Suprapubic skin (tissue), 4 donors: ENCODE results near the gene OR2A2. TPM values are rescaled to one million over a fixed set of nuclear protein-coding genes. Genes with fewer than 3 reads are reported as not detected.

ENCODE experiments used
- DNase-seq, 2 donors: peaks; one replicate each; pipeline ENCODE4 v3.0.0-alpha.2; 2019; ENCODE audit warnings: low spot score in 2 of 2
- H3K27ac ChIP-seq: fragments of 200-600 bp; sonication (generic); one replicate; pipeline ENCODE4 v1.5.1; 2019
- H3K27me3 ChIP-seq: fragments of 200-600 bp; sonication (generic); one replicate; pipeline ENCODE4 v1.5.1; 2019
- H3K36me3 ChIP-seq: fragments of 200-600 bp; sonication (generic); one replicate; pipeline ENCODE4 v1.5.1; 2019
- H3K4me1 ChIP-seq: fragments of 200-600 bp; sonication (generic); one replicate; pipeline ENCODE4 v1.5.1; 2019
- H3K4me3 ChIP-seq: fragments of 200-600 bp; sonication (generic); one replicate; pipeline ENCODE4 v1.5.1; 2019; ENCODE audit warnings: mild to moderate bottlenecking
- H3K9me3 ChIP-seq: fragments of 200-600 bp; sonication (generic); one replicate; pipeline ENCODE4 v1.5.1; 2019
- CTCF ChIP-seq, 2 donors: fragments of 200-600 bp in 1 of 2; fragments of 450-650 bp in 1 of 2; sonication (generic) in 1 of 2; IDR thresholded peaks; one replicate each; pipeline ENCODE4 v1.5.1; 2016 to 2019; ENCODE audit warnings: antibody characterized with exemption in 2 of 2, mild to moderate bottlenecking in 1 of 2, moderate library complexity in 1 of 2
- EP300 ChIP-seq: sonication (generic); formaldehyde crosslinking; IDR thresholded peaks from one replicate; pipeline ENCODE4 v1.6.1; 2017; ENCODE audit warnings: antibody characterized with exemption
- POLR2A ChIP-seq, 2 donors: fragments of 450-650 bp; IDR thresholded peaks; one replicate each; pipeline ENCODE4 v1.6.1; 2017; ENCODE audit warnings: antibody characterized with exemption in 2 of 2, mild to moderate bottlenecking in 2 of 2, moderate library complexity in 2 of 2
- POLR2AphosphoS5 ChIP-seq, 3 donors: sonication (generic); formaldehyde crosslinking; IDR thresholded peaks; one replicate each; pipeline ENCODE4 v1.6.1; 2017; ENCODE audit warnings: antibody characterized with exemption in 3 of 3
- WGBS: methylation state at CpG from one replicate; pipeline ENCODE4 v1.1.5; 2018; 5-methylcytosine and 5-hydroxymethylcytosine counted together
- total RNA-seq, 4 donors: library from RNA; depleted of rRNA; stranded (reverse); fragments of >200 nt; gene quantifications; one replicate each; pipeline ENCODE4 v1.1.0, GENCODE V29; 2016

Gene OR2A2
- not detected for total RNA-seq

- H3K4me3 ChIP-seq = no peak within 1 kb of the TSS
- no peaks in the 10 kb centered on the region for H3K4me1 ChIP-seq
- no peak within 1 kb of the TSS for H3K27ac ChIP-seq
- H3K9me3 ChIP-seq = no peaks in the 10 kb centered on the region
- H3K27me3 ChIP-seq = no peaks in the 10 kb centered on the region
- no peak for TF ChIP-seq EP300
- TF ChIP-seq POLR2A (IDR thresholded peaks at IDR 0.05) = no peak
- no peak for TF ChIP-seq POLR2AphosphoS5 (IDR thresholded peaks at IDR 0.05)
- TF ChIP-seq CTCF (IDR thresholded peaks at IDR 0.05) = no peak
- 88% methylated on average over 2 of the region's 2 CpGs for WGBS
- DNase-seq = no peak
- no peaks in the 10 kb centered on the region for H3K36me3 ChIP-seq
Observed at GRCh38 chr7:144109283-144109682, at the start of gene OR2A2. TSS of gene OR2A2 (plus strand) at chr7:144109583. CDS start at chr7:144109583, 0 bp downstream.

- no peaks in the 10 kb centered on the region for H3K9me3 ChIP-seq
- H3K4me1 ChIP-seq = no peaks in the 10 kb centered on the region
- DNase-seq = no peak
- H3K4me3 ChIP-seq = no peak overlapping the region
- no peak overlapping the region for H3K27ac ChIP-seq
- no peak for TF ChIP-seq POLR2A (IDR thresholded peaks at IDR 0.05)
- no peak for TF ChIP-seq EP300
- TF ChIP-seq POLR2AphosphoS5 (IDR thresholded peaks at IDR 0.05) = no peak
- TF ChIP-seq CTCF (IDR thresholded peaks at IDR 0.05) = no peak
- WGBS = 43% methylated on average over 3 of the region's 3 CpGs
- H3K27me3 ChIP-seq = no peaks in the 10 kb centered on the region
- H3K36me3 ChIP-seq = no peaks in the 10 kb centered on the region
Observed at GRCh38 chr7:144063710-144064109, 45.7 kb upstream of the OR2A2 start.

- Histone ChIP-seq H3K4me1 (no peaks in the 10 kb centered on the region), H3K27me3 (no peaks in the 10 kb centered on the region), H3K9me3 (no peaks in the 10 kb centered on the region), H3K36me3 (no peaks in the 10 kb centered on the region), H3K27ac (no peak within 1 kb of the TSS), H3K4me3 (no peak within 1 kb of the TSS)
- WGBS = 78% methylated on average over 1 of the region's 1 CpG
- DNase-seq = no peak
- TF ChIP-seq POLR2A (IDR thresholded peaks at IDR 0.05) = no peak
- no peak for TF ChIP-seq CTCF (IDR thresholded peaks at IDR 0.05)
- TF ChIP-seq EP300 = no peak
- TF ChIP-seq POLR2AphosphoS5 (IDR thresholded peaks at IDR 0.05) = no peak
Observed at GRCh38 chr7:144069511-144069910, 39.9 kb upstream of the OR2A2 start, which contains the start of gene OR2A25. TSS of gene OR2A25 (plus strand) at chr7:144069811. CDS start at chr7:144074220, 4,409 bp downstream.

GRCh38 chr7:144069953-144070352 is 39.4 kb upstream of the OR2A2 start:
- H3K9me3 ChIP-seq = no peaks in the 10 kb centered on the region
- no peaks in the 10 kb centered on the region for H3K27me3 ChIP-seq
- DNase-seq = no peak
- TF ChIP-seq CTCF (IDR thresholded peaks at IDR 0.05) = no peak
- TF ChIP-seq POLR2AphosphoS5 (IDR thresholded peaks at IDR 0.05) = no peak
- no peak for TF ChIP-seq POLR2A (IDR thresholded peaks at IDR 0.05)
- no peak for TF ChIP-seq EP300
- no peak overlapping the region for H3K4me3 ChIP-seq
- no peaks in the 10 kb centered on the region for H3K4me1 ChIP-seq
- no peaks in the 10 kb centered on the region for H3K36me3 ChIP-seq
- H3K27ac ChIP-seq = no peak overlapping the region
- 57% methylated on average over 2 of the region's 2 CpGs for WGBS

GRCh38 chr7:144074374-144074773 is 35.0 kb upstream of the OR2A2 start:
- H3K9me3 ChIP-seq = no peaks in the 10 kb centered on the region
- H3K27ac ChIP-seq = no peak overlapping the region
- no peaks in the 10 kb centered on the region for H3K27me3 ChIP-seq
- H3K36me3 ChIP-seq = no peaks in the 10 kb centered on the region
- H3K4me1 ChIP-seq = no peaks in the 10 kb centered on the region
- TF ChIP-seq CTCF (IDR thresholded peaks at IDR 0.05) (no peak), EP300 (no peak), POLR2A (IDR thresholded peaks at IDR 0.05) (no peak), POLR2AphosphoS5 (IDR thresholded peaks at IDR 0.05) (no peak)
- H3K4me3 ChIP-seq = no peak overlapping the region
- 93% methylated on average over 8 of the region's 8 CpGs for WGBS
- no peak for DNase-seq
